Measurements from ENCODE around the gene TMEM132D.

Gene TMEM132D

GRCh38 chr12:129631316-129631715, 272.5 kb downstream of the TMEM132D start:
- DNase-seq (ENCODE audit: extremely low read depth, insufficient read length), result no peak
- TF ChIP-seq CTCF (IDR thresholded peaks at IDR 0.05; ENCODE audit: insufficient read depth, low read length, poor library complexity, severe bottlenecking), result no peak
- Histone ChIP-seq H3K4me3 (replicated peaks; ENCODE audit: low read depth, low read length) (no peak overlapping the region), H3K27me3 (replicated peaks; ENCODE audit: control insufficient read depth, insufficient read depth, low read length) (no peaks in the 10 kb centered on the region), H3K36me3 (ENCODE audit: control insufficient read depth, insufficient read depth, low read length) (no peaks in the 10 kb centered on the region)

GRCh38 chr12:129629901-129630300, 273.9 kb downstream of the TMEM132D start:
- TF ChIP-seq CTCF (IDR thresholded peaks at IDR 0.05; ENCODE audit: insufficient read depth, low read length, poor library complexity, severe bottlenecking), result no peak
- H3K27me3 ChIP-seq (replicated peaks; ENCODE audit: control insufficient read depth, insufficient read depth, low read length), result no peaks in the 10 kb centered on the region
- no peak for DNase-seq (ENCODE audit: extremely low read depth, insufficient read length)

GRCh38 chr12:129622566-129622965, 281.3 kb downstream of the TMEM132D start:
- Histone ChIP-seq H3K27me3 (replicated peaks; ENCODE audit: control insufficient read depth, insufficient read depth, low read length) (no peaks in the 10 kb centered on the region), H3K36me3 (ENCODE audit: control insufficient read depth, insufficient read depth, low read length) (no peaks in the 10 kb centered on the region), H3K4me3 (replicated peaks; ENCODE audit: low read depth, low read length) (no peak overlapping the region)
- TF ChIP-seq CTCF (IDR thresholded peaks at IDR 0.05; ENCODE audit: insufficient read depth, low read length, poor library complexity, severe bottlenecking), result no peak
- DNase-seq (ENCODE audit: extremely low read depth, insufficient read length), result no peak

More at GRCh38 chr12:129629901-129630300, 273.9 kb downstream of the TMEM132D start:
- Histone ChIP-seq H3K36me3 (ENCODE audit: control insufficient read depth, insufficient read depth, low read length) (no peaks in the 10 kb centered on the region), H3K4me3 (replicated peaks; ENCODE audit: low read depth, low read length) (no peak overlapping the region)

- Histone ChIP-seq H3K4me3 (replicated peaks; ENCODE audit: low read depth, low read length) (no peak overlapping the region), H3K27me3 (replicated peaks; ENCODE audit: control insufficient read depth, insufficient read depth, low read length) (no peaks in the 10 kb centered on the region), H3K36me3 (ENCODE audit: control insufficient read depth, insufficient read depth, low read length) (no peaks in the 10 kb centered on the region)
- DNase-seq (ENCODE audit: extremely low read depth, insufficient read length), result no peak
- TF ChIP-seq CTCF (IDR thresholded peaks at IDR 0.05; ENCODE audit: insufficient read depth, low read length, poor library complexity, severe bottlenecking), result no peak
These were observed 284.6 kb downstream of the TMEM132D start for GRCh38 chr12:129619271-129619670.

- no peak overlapping the region for H3K4me3 ChIP-seq (replicated peaks; ENCODE audit: low read depth, low read length)
- no peak for DNase-seq (ENCODE audit: extremely low read depth, insufficient read length)
These were observed 286.0 kb downstream of the TMEM132D start for GRCh38 chr12:129617849-129618248.

More at GRCh38 chr12:129617849-129618248, 286.0 kb downstream of the TMEM132D start:
- no peaks in the 10 kb centered on the region for H3K27me3 ChIP-seq (replicated peaks; ENCODE audit: control insufficient read depth, insufficient read depth, low read length)
- H3K36me3 ChIP-seq (ENCODE audit: control insufficient read depth, insufficient read depth, low read length), result no peaks in the 10 kb centered on the region
- TF ChIP-seq CTCF (IDR thresholded peaks at IDR 0.05; ENCODE audit: insufficient read depth, low read length, poor library complexity, severe bottlenecking), result no peak

Data from GM06990 (cell line).